Measurements from ENCODE around the gene KRTAP5-6.

KRTAP5-6 gene

DNA sequence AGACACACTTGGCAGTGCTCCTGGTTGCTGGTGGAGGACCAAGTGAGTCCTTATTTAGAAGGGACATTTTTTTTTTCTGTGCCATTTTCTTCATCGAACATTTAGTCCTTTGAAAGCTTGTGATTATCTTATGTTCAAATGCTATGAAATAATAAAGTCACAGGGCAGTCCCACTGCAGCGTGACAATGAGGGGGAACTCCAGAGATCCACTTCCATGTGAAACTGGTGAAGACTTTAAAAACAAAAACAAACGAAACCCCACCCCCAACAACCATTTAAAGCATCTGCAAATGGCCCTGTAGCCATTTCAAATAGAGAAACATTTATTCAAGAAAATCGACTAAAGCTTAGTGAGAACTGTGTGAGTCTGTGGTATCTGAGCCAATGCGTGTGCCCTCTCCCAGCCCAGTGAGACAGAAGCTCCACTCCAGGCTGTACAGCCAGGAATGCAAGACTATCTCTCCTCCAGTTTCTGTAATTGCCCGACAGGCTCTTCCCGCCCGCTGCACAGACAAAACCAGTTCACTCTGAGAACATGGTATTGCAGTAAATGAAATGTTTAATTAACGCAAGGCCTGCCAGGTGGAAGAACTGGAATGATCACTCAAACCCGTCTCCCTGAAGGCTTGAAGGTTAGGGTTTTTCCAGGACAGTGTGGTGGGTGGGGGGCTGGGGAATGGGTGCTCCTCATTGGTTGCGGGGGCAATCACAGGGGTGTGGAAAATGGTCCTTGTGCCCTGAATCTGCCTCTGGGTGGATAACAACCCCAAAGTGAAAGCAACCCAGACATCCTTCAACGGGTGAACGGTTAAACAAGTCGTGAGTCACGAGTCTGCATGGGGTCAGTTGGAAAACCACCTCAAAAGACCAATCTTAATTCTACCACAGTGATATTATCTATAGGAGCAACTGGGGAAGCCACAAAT lies 8.4 kb downstream of the KRTAP5-6 start:
- Histone ChIP-seq H3K4me3 (ENCODE audit: low read length in 2 of 2) (no peak overlapping the region), H3K4me1 (ENCODE audit: control insufficient read depth in 2 of 2, insufficient read depth in 2 of 2, low read length in 2 of 2) (no peaks in the 10 kb centered on the region), H3K36me3 (ENCODE audit: control insufficient read depth in 2 of 2, insufficient read depth in 2 of 2, low read length in 2 of 2) (no peaks in the 10 kb centered on the region), H3K27me3 (ENCODE audit: control insufficient read depth in 2 of 2, insufficient read depth in 2 of 2, low read length in 2 of 2) (peaks cover 8 to 15% of the 10 kb centered on the region in 2 donors), H3K27ac (ENCODE audit: low read depth in 2 of 2, low read length in 2 of 2) (no peak overlapping the region), H3K9me3 (ENCODE audit: control insufficient read depth in 2 of 2, low read length in 2 of 2) (no peaks in the 10 kb centered on the region), H3K9ac (ENCODE audit: low read depth in 1 of 2, low read length in 2 of 2) (no peak overlapping the region)

DNA sequence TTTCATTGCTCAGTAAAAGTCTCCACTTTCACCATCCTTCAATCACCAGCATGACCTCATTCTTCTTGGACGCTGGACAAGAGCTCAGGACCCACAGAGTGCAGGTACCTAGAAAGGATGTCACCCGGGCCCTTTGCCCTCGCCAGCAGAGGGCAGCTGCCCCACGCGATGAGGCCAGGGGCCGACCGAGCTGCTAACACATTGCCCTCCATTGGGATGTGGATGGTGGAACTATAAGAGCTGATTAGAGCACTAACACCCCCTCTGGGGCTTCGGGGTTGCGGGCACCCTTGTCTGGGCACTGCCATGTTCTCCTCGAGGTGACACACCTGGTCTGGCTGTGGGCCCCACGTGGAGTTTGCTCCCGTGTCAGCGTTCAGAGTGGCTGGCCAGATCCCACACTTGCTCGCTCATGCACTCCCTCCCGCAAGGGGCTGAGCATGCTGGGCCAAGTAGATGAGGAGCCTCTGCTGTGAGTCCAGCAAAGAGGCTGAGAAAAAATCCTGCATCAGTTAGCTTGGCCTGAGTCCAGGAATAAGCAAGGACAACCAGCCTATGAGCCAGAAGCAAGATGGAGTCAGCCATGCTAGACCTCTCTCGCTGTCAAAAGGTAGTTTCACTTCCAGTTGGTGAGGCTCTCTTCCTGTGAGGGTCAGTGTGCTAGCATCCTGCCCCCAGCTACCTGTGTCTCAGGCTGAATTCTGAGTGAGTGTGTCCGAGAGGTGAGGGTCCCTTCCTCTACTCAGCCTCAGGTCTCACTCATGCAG lies 9.8 kb downstream of the KRTAP5-6 start:
- no peaks in the 10 kb centered on the region for H3K4me1 ChIP-seq (ENCODE audit: control insufficient read depth in 2 of 2, insufficient read depth in 2 of 2, low read length in 2 of 2)
- peaks cover 8 to 15% of the 10 kb centered on the region in 2 donors for H3K27me3 ChIP-seq (ENCODE audit: control insufficient read depth in 2 of 2, insufficient read depth in 2 of 2, low read length in 2 of 2)
- no peaks in the 10 kb centered on the region for H3K9me3 ChIP-seq (ENCODE audit: control insufficient read depth in 2 of 2, low read length in 2 of 2)
- H3K4me3 ChIP-seq (ENCODE audit: low read length in 2 of 2), result no peak overlapping the region
- no peak overlapping the region for H3K9ac ChIP-seq (ENCODE audit: low read depth in 1 of 2, low read length in 2 of 2)
- H3K27ac ChIP-seq (ENCODE audit: low read depth in 2 of 2, low read length in 2 of 2), result no peak overlapping the region
- no peaks in the 10 kb centered on the region for H3K36me3 ChIP-seq (ENCODE audit: control insufficient read depth in 2 of 2, insufficient read depth in 2 of 2, low read length in 2 of 2)

DNA sequence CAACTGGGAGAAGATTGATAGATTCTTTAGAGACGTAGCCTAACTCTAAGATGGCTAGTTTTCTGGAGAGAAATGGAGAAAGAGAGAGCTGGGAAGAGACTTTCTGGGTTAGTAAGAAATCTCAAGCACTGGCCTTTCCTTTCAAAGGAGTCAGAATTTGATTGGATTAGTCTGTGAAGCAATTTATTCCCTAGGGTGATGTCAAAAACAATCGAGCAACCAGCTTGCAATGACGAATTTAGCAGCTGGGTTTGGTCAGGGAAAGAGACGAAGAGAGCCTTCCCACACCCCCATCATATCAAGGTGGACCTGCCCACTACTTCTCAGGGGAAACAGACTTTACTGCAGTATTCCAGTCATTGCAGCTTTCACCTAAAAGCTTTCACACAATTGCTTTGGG lies 10.8 kb downstream of the KRTAP5-6 start:
- Histone ChIP-seq H3K27ac (ENCODE audit: low read depth in 2 of 2, low read length in 2 of 2) (no peak overlapping the region), H3K36me3 (ENCODE audit: control insufficient read depth in 2 of 2, insufficient read depth in 2 of 2, low read length in 2 of 2) (no peaks in the 10 kb centered on the region), H3K27me3 (ENCODE audit: control insufficient read depth in 2 of 2, insufficient read depth in 2 of 2, low read length in 2 of 2) (peaks cover 8 to 15% of the 10 kb centered on the region in 2 donors), H3K4me3 (ENCODE audit: low read length in 2 of 2) (no peak overlapping the region), H3K4me1 (ENCODE audit: control insufficient read depth in 2 of 2, insufficient read depth in 2 of 2, low read length in 2 of 2) (no peaks in the 10 kb centered on the region), H3K9ac (ENCODE audit: low read depth in 1 of 2, low read length in 2 of 2) (no peak overlapping the region), H3K9me3 (ENCODE audit: control insufficient read depth in 2 of 2, low read length in 2 of 2) (no peaks in the 10 kb centered on the region)

DNA sequence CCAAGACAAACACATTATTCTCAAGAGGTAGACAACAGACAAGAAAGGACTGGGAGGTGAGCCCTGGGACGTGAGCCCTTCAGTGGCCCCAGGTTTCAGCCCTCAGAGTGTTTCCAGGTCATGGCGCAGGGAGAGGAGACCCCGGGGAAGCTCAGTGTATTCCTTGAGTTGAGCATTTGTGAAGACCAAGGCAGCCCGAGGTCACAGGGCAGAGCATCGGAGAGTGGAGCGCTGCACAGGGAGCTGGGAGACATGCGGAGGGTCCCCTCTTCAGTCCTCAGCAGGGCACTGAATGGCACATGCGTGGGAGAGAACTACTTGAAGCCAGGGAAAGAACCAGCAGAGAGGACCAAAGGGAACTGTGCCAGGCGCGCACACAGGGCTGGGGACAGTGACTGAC lies 11.7 kb downstream of the KRTAP5-6 start:
- H3K4me3 ChIP-seq (ENCODE audit: low read length in 2 of 2), result no peak overlapping the region
- peaks cover 8 to 12% of the 10 kb centered on the region in 2 donors for H3K27me3 ChIP-seq (ENCODE audit: control insufficient read depth in 2 of 2, insufficient read depth in 2 of 2, low read length in 2 of 2)
- H3K9me3 ChIP-seq (ENCODE audit: control insufficient read depth in 2 of 2, low read length in 2 of 2), result no peaks in the 10 kb centered on the region
- no peak overlapping the region for H3K27ac ChIP-seq (ENCODE audit: low read depth in 2 of 2, low read length in 2 of 2)
- no peaks in the 10 kb centered on the region for H3K4me1 ChIP-seq (ENCODE audit: control insufficient read depth in 2 of 2, insufficient read depth in 2 of 2, low read length in 2 of 2)
- H3K9ac ChIP-seq (ENCODE audit: low read depth in 1 of 2, low read length in 2 of 2), result no peak overlapping the region
- H3K36me3 ChIP-seq (ENCODE audit: control insufficient read depth in 2 of 2, insufficient read depth in 2 of 2, low read length in 2 of 2), result no peaks in the 10 kb centered on the region

DNA sequence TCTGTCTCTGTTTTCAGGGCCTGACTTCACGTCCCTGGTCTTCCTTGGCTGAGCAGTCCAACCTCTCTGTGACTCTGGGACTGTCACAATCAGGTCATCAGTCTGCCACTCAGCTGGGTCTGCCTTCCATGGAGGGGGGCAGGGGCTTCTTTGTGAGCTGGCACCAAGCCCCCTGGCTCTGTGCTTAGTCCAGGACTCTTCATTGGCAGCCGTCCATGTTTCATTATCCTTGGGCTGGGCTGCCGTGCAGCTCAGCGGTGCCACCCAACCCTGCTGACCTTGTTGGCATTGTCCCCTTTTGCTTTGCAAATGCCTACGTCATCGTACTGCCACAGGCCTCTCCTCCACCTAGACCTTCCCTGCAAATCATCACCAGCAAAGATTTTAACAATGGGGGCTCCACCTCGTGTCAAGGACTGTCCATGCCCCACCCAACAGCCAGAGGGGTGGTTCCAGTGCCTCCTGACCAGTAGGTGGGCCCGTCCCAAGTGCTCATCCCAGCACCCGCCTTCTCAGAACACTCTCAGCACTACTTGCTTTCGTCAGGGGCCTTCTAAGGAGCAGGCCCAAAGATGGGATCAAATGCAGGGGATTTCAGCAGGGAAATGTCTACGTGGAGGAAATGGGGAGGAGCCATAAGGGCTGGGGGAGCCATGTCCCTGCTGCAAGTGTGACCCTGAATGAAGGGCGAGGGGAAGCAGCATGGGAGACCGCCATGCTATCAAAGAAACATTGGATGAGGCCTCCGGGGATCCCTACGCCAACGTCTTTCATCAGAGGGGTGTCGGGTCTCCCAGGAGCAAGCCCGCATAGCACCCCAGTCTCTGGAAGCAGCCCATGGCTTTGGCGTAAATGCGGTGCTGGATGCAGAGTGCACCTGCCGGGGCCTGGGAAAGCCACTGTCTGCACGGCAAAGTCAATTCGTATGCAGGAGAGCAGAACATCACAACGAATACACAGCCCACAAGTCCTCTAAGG lies 18.2 kb downstream of the KRTAP5-6 start:
- Histone ChIP-seq H3K4me1 (ENCODE audit: control insufficient read depth in 2 of 2, insufficient read depth in 2 of 2, low read length in 2 of 2) (no peaks in the 10 kb centered on the region), H3K9me3 (ENCODE audit: control insufficient read depth in 2 of 2, low read length in 2 of 2) (no peaks in the 10 kb centered on the region), H3K27me3 (ENCODE audit: control insufficient read depth in 2 of 2, insufficient read depth in 2 of 2, low read length in 2 of 2) (no peaks in the 10 kb centered on the region), H3K36me3 (ENCODE audit: control insufficient read depth in 2 of 2, insufficient read depth in 2 of 2, low read length in 2 of 2) (no peaks in the 10 kb centered on the region), H3K4me3 (ENCODE audit: low read length in 2 of 2) (no peak overlapping the region), H3K27ac (ENCODE audit: low read depth in 2 of 2, low read length in 2 of 2) (no peak overlapping the region), H3K9ac (ENCODE audit: low read depth in 1 of 2, low read length in 2 of 2) (no peak overlapping the region)

DNA sequence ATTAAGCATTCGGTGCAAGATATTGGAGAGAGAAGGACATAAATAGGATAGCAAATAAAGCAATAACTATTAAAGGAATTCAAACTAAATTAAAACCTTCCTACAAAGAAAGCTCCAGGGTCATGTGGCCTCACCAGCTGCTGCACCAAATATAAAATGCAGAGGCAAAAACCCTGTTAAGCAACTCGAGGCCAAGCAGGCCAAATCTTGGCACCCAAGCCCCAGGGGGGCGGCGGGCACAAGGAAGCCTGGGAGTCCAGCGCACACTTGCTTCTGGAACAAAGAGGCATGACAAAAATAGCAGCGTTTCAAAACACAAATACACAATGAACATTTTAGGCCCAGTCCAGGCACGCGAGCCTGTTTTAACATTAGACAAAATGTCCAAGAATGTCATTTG lies 20.8 kb downstream of the KRTAP5-6 start:
- no peak overlapping the region for H3K9ac ChIP-seq (ENCODE audit: low read depth in 1 of 2, low read length in 2 of 2)
- H3K27me3 ChIP-seq (ENCODE audit: control insufficient read depth in 2 of 2, insufficient read depth in 2 of 2, low read length in 2 of 2), result peaks cover 0 to under 1% of the 10 kb centered on the region in 2 donors
- no peak overlapping the region for H3K27ac ChIP-seq (ENCODE audit: low read depth in 2 of 2, low read length in 2 of 2)
- no peaks in the 10 kb centered on the region for H3K9me3 ChIP-seq (ENCODE audit: control insufficient read depth in 2 of 2, low read length in 2 of 2)
- no peaks in the 10 kb centered on the region for H3K36me3 ChIP-seq (ENCODE audit: control insufficient read depth in 2 of 2, insufficient read depth in 2 of 2, low read length in 2 of 2)
- H3K4me3 ChIP-seq (ENCODE audit: low read length in 2 of 2), result no peak overlapping the region
- no peaks in the 10 kb centered on the region for H3K4me1 ChIP-seq (ENCODE audit: control insufficient read depth in 2 of 2, insufficient read depth in 2 of 2, low read length in 2 of 2)

DNA sequence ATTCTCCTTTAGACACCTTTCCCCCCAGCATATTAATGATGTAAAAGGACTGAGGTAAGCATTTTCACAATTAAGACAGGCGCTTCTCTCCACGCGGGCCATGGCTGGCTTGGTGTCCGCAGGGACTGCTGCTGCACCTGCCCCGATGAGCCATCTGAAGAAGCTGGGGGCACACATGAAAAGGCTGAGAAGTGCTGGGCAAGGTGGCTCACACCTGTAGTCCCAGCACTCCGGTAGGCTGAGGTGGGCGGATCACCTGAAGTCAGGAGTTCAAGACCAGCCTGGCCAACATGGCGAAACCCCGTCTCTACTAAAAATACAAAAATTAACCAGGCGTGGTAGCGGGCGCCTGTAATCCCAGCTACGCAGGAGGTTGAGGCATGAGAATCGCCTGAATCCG lies 21.3 kb downstream of the KRTAP5-6 start:
- Histone ChIP-seq H3K4me1 (ENCODE audit: control insufficient read depth in 2 of 2, insufficient read depth in 2 of 2, low read length in 2 of 2) (no peaks in the 10 kb centered on the region), H3K9ac (ENCODE audit: low read depth in 1 of 2, low read length in 2 of 2) (no peak overlapping the region), H3K36me3 (ENCODE audit: control insufficient read depth in 2 of 2, insufficient read depth in 2 of 2, low read length in 2 of 2) (no peaks in the 10 kb centered on the region), H3K4me3 (ENCODE audit: low read length in 2 of 2) (no peak overlapping the region), H3K27me3 (ENCODE audit: control insufficient read depth in 2 of 2, insufficient read depth in 2 of 2, low read length in 2 of 2) (peaks cover 0 to 6% of the 10 kb centered on the region in 2 donors), H3K9me3 (ENCODE audit: control insufficient read depth in 2 of 2, low read length in 2 of 2) (no peaks in the 10 kb centered on the region), H3K27ac (ENCODE audit: low read depth in 2 of 2, low read length in 2 of 2) (no peak overlapping the region)

DNA sequence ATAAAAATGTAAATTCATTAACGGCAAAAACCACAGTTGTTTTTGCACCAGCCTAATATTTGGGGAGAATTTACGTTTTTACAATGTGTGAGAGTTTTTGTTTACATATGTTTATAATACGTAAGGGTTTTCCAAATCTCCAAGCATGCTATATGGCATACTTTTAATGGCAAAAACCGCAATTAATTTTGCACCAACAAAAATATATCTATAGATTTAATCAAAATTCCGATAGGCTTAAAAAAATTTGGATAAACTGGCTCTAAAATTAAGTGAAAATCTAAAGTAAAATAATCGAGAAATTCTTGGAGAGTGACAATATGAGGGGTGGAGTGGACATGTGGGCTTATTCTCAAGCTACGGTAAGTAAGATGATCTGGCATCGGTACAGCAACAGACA lies 22.8 kb downstream of the KRTAP5-6 start:
- Histone ChIP-seq H3K27ac (ENCODE audit: low read depth in 2 of 2, low read length in 2 of 2) (no peak overlapping the region), H3K4me1 (ENCODE audit: control insufficient read depth in 2 of 2, insufficient read depth in 2 of 2, low read length in 2 of 2) (no peaks in the 10 kb centered on the region), H3K9me3 (ENCODE audit: control insufficient read depth in 2 of 2, low read length in 2 of 2) (no peaks in the 10 kb centered on the region), H3K9ac (ENCODE audit: low read depth in 1 of 2, low read length in 2 of 2) (no peak overlapping the region), H3K27me3 (ENCODE audit: control insufficient read depth in 2 of 2, insufficient read depth in 2 of 2, low read length in 2 of 2) (peaks cover 0 to 6% of the 10 kb centered on the region in 2 donors), H3K36me3 (ENCODE audit: control insufficient read depth in 2 of 2, insufficient read depth in 2 of 2, low read length in 2 of 2) (no peaks in the 10 kb centered on the region), H3K4me3 (ENCODE audit: low read length in 2 of 2) (no peak overlapping the region)

DNA sequence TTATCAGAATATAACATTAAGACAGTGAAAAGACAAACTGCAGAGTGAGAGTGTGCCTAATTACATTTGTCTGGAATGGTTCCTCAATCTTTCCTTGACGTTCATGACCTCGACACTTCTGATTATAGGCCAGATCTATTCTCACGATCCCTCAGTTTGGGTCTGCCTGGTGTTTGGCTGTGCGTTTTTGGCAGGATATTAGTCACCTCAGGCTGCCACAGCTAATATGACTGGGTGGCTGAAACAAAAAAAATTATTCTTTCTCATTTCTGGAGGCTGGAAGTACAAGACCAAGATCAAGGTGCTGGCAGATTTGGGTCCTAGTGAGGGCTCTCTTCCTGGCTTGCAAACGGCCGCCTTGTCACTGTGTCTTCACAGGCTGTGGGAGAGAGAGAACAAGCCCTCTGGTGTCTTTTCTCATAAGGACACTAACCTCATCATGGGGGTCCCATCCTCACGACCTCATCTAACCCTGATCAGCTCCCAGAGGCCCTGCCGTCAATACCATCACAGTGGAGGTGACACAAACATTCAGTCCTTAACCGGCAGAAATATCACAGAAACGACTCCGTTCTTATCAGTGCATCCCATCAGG lies 30.2 kb downstream of the KRTAP5-6 start:
- Histone ChIP-seq H3K4me1 (ENCODE audit: control insufficient read depth in 2 of 2, insufficient read depth in 2 of 2, low read length in 2 of 2) (no peaks in the 10 kb centered on the region), H3K36me3 (ENCODE audit: control insufficient read depth in 2 of 2, insufficient read depth in 2 of 2, low read length in 2 of 2) (no peaks in the 10 kb centered on the region), H3K4me3 (ENCODE audit: low read length in 2 of 2) (no peak overlapping the region), H3K27me3 (ENCODE audit: control insufficient read depth in 2 of 2, insufficient read depth in 2 of 2, low read length in 2 of 2) (peaks cover 6 to 37% of the 10 kb centered on the region in 2 donors), H3K9ac (ENCODE audit: low read depth in 1 of 2, low read length in 2 of 2) (no peak overlapping the region), H3K9me3 (ENCODE audit: control insufficient read depth in 2 of 2, low read length in 2 of 2) (no peaks in the 10 kb centered on the region), H3K27ac (ENCODE audit: low read depth in 2 of 2, low read length in 2 of 2) (no peak overlapping the region)
